Measurements from ENCODE around the gene APEH. TPM values are rescaled to one million over a fixed set of nuclear protein-coding genes. Genes with fewer than 3 reads are reported as not detected.

The APEH gene
- polyA plus RNA-seq, 3 donors, result 66.1 to 105 (median 92.6) TPM

- H3K79me2 ChIP-seq (ENCODE audit: insufficient read depth, low read length), result no peaks in the 10 kb centered on the region
- DNase-seq, result no peak
- no peak overlapping the region for H3K27ac ChIP-seq (ENCODE audit: low read depth in 1 of 2, low read length in 2 of 2)
- Mint-ChIP-seq H3K4me1 (peaks cover 4% of the 10 kb centered on the region), H3K36me3 (no peaks in the 10 kb centered on the region), H3K27ac (peak overlapping the region in 1 of 7 donors; percentile 54), H3K4me3 (no peak overlapping the region), H3K27me3 (ENCODE audit: low read depth in 3 of 3) (peaks cover 2 to 7% (median 6%) of the 10 kb centered on the region in 3 donors), H3K9me3 (no peaks in the 10 kb centered on the region)
- H3K36me3 ChIP-seq (replicated peaks in 1 of 2; ENCODE audit: control insufficient read depth in 1 of 2, insufficient read depth in 2 of 2, low read length in 2 of 2), result no peaks in the 10 kb centered on the region
- intact Hi-C loops (cut with micrococcal nuclease), result no loop called here
- TF ChIP-seq, protein P1, sequence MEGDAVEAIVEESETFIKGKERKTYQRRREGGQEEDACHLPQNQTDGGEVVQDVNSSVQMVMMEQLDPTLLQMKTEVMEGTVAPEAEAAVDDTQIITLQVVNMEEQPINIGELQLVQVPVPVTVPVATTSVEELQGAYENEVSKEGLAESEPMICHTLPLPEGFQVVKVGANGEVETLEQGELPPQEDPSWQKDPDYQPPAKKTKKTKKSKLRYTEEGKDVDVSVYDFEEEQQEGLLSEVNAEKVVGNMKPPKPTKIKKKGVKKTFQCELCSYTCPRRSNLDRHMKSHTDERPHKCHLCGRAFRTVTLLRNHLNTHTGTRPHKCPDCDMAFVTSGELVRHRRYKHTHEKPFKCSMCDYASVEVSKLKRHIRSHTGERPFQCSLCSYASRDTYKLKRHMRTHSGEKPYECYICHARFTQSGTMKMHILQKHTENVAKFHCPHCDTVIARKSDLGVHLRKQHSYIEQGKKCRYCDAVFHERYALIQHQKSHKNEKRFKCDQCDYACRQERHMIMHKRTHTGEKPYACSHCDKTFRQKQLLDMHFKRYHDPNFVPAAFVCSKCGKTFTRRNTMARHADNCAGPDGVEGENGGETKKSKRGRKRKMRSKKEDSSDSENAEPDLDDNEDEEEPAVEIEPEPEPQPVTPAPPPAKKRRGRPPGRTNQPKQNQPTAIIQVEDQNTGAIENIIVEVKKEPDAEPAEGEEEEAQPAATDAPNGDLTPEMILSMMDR (IDR thresholded peaks at IDR 0.05), result no peak
- H3K27me3 ChIP-seq (ENCODE audit: control insufficient read depth in 2 of 2, insufficient read depth in 2 of 2, low read length in 2 of 2), result peaks cover 0 to 2% of the 10 kb centered on the region in 2 donors
- WGBS (ENCODE audit: insufficient coverage), result 94% methylated on average over 19 of the region's 19 CpGs
- no peak overlapping the region for H3K4me3 ChIP-seq (replicated peaks in 1 of 3; ENCODE audit: low read depth in 2 of 3, low read length in 3 of 3)
- no peaks in the 10 kb centered on the region for H4K20me1 ChIP-seq (ENCODE audit: insufficient read depth, low read length)
- H3K9ac ChIP-seq (ENCODE audit: insufficient read depth, low read length, poor library complexity, severe bottlenecking), result no peak overlapping the region
- H2AFZ ChIP-seq (ENCODE audit: insufficient read depth, low read depth, low read length, poor library complexity, severe bottlenecking), result no peak overlapping the region
- peaks cover 0 to 5% of the 10 kb centered on the region in 2 donors for H3K4me1 ChIP-seq (ENCODE audit: control insufficient read depth in 1 of 2, insufficient read depth in 2 of 2, low read length in 2 of 2)
- no peak overlapping the region for H3K4me2 ChIP-seq (replicated peaks; ENCODE audit: extremely low read depth, low read length, poor library complexity, severe bottlenecking)
- H3K9me3 ChIP-seq (replicated peaks in 1 of 2; ENCODE audit: control insufficient read depth in 1 of 2, insufficient read depth in 1 of 2, low read length in 2 of 2), result no peaks in the 10 kb centered on the region
These were observed 18.3 kb upstream of the APEH start for GRCh38 chr3:49655731-49656285.

DNA sequence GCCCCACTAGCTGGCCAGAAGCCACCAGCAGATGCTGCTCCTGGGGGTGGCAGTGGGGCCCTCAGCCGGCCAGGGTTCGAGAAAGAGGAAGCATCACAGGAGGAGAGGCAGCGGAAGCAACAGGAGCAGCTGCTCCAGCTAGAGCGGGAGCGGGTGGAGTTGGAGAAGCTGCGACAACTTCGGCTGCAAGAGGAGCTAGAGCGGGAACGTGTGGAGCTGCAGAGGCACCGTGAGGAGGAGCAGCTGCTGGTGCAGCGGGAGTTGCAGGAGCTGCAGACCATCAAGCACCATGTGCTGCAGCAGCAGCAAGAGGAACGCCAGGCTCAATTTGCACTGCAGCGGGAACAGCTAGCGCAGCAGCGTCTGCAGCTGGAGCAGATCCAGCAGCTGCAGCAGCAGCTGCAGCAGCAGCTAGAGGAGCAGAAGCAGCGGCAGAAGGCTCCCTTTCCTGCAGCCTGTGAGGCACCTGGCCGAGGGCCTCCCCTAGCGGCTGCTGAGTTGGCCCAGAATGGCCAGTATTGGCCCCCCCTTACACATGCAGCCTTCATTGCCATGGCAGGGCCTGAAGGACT lies 17.5 kb upstream of the APEH start:
- Histone ChIP-seq H3K79me2 (ENCODE audit: insufficient read depth, low read length) (no peaks in the 10 kb centered on the region), H3K9ac (ENCODE audit: insufficient read depth, low read length, poor library complexity, severe bottlenecking) (peak overlapping the region; percentile 1), H3K4me1 (ENCODE audit: control insufficient read depth in 1 of 2, insufficient read depth in 2 of 2, low read length in 2 of 2) (peaks cover 0 to 5% of the 10 kb centered on the region in 2 donors), H2AFZ (ENCODE audit: insufficient read depth, low read depth, low read length, poor library complexity, severe bottlenecking) (peak overlapping the region; percentile 41), H3K27me3 (ENCODE audit: control insufficient read depth in 2 of 2, insufficient read depth in 2 of 2, low read length in 2 of 2) (peaks cover 0 to 2% of the 10 kb centered on the region in 2 donors), H3K4me3 (replicated peaks in 1 of 3; ENCODE audit: low read depth in 2 of 3, low read length in 3 of 3) (no peak overlapping the region), H3K36me3 (replicated peaks in 1 of 2; ENCODE audit: control insufficient read depth in 1 of 2, insufficient read depth in 2 of 2, low read length in 2 of 2) (no peaks in the 10 kb centered on the region), H3K27ac (ENCODE audit: low read depth in 1 of 2, low read length in 2 of 2) (no peak overlapping the region), H4K20me1 (ENCODE audit: insufficient read depth, low read length) (no peaks in the 10 kb centered on the region), H3K4me2 (replicated peaks; ENCODE audit: extremely low read depth, low read length, poor library complexity, severe bottlenecking) (no peak overlapping the region), H3K9me3 (replicated peaks in 1 of 2; ENCODE audit: control insufficient read depth in 1 of 2, insufficient read depth in 1 of 2, low read length in 2 of 2) (no peaks in the 10 kb centered on the region)
- no peak for DNase-seq
- WGBS (ENCODE audit: insufficient coverage), result 31% methylated on average over 18 of the region's 18 CpGs
- TF ChIP-seq, protein P1 (IDR thresholded peaks at IDR 0.05), result no peak
- Mint-ChIP-seq H3K27me3 (ENCODE audit: low read depth in 3 of 3) (peaks cover 2 to 7% (median 6%) of the 10 kb centered on the region in 3 donors), H3K36me3 (no peaks in the 10 kb centered on the region), H3K27ac (no peak overlapping the region), H3K9me3 (no peaks in the 10 kb centered on the region), H3K4me1 (peaks cover 4% of the 10 kb centered on the region), H3K4me3 (peak overlapping the region; percentile 35 to 64)
- intact Hi-C loops (cut with micrococcal nuclease), result no loop called here

Measured in CD14-positive monocyte (primary cell).